NT2/D1 (cell line): ENCODE data around the gene BCDIN3D.

Experiments used
- SUZ12 ChIP-seq: IDR thresholded peaks from 2 replicates; pipeline ENCODE4 v1.6.1; 2011; ENCODE audit not compliant: insufficient read length, insufficient read depth; ENCODE audit errors: extremely low read depth
- YY1 ChIP-seq: IDR thresholded peaks from 2 replicates; pipeline ENCODE4 v1.6.1; 2011; ENCODE audit not compliant: insufficient read length, insufficient read depth
- ZNF274 ChIP-seq: IDR thresholded peaks from 2 replicates; pipeline ENCODE4 v1.6.1; 2011; ENCODE audit warnings: mild to moderate bottlenecking, low read depth, low read length

DNA sequence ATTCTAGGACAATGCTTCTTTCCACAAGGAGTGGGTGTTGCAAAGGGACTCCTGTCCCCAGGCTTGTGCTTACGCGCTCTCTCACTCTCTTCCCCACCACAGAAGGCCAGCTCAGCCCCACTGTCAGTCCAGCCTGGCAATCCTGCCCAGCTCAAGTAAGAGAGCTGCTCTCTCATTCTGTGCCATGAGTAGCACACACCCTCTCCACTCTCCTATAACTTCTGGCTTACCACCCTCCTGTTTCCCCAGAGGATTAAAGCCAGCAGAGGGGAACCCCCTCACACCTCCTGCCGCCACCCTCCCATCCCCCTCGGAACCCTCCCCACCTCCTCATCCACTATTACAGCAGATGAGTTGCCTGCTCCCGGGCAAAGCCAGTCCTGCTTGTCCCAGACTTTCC, 31.8 kb downstream of the BCDIN3D start:
- TF ChIP-seq YY1 (no peak), ZNF274 (no peak), SUZ12 (no peak)
